HepG2 (cell line): ENCODE data around the gene KLF7. TPM values are rescaled to one million over a fixed set of nuclear protein-coding genes. Genes with fewer than 3 reads are reported as not detected.

Experiments
- ATAC-seq: fragments of 200-7000 bp; cut with Tn5 transposase; 3 replicates; pipeline ENCODE4 v1.9.1; 2020; ENCODE audit warnings: mild to moderate bottlenecking, moderate library complexity
- BruUV-seq: library from RNA; stranded (reverse); fragments of 400-500 nt; replicated peaks from 2 replicates; lab custom pipeline; 2021; lab: Mats Ljungman, UMichigan
- CTCF ChIA-PET: fragments of 300-600 bp; formaldehyde crosslinking; extraction: SDS; loops from one replicate; lab custom pipeline; 2021; ENCODE audit warnings: low total read pairs, inconsistent platforms, low intra/inter-chr PET ratio; lab: Yijun Ruan, JAX
- POLR2A ChIA-PET: fragments of 350-600 bp; sonication (Branson Sonifier 250); formaldehyde crosslinking; loops from one replicate; lab custom pipeline; 2020; ENCODE audit warnings: antibody characterized with exemption, inconsistent platforms; lab: Yijun Ruan, JAX
- DNase-seq: peaks from one replicate; pipeline ENCODE4 v3.0.0-alpha.2; 2015; ENCODE audit warnings: low spot score
- FAIRE-seq: peaks from 3 replicates; lab custom pipeline; 2011; peaks lifted over from hg19 to GRCh38; lab: Jason Lieb, UNC
- H2AFZ ChIP-seq: one replicate; pipeline ENCODE4 v1.6.1; 2011; ENCODE audit warnings: low read length, inconsistent platforms
- H3K27ac ChIP-seq: fragments of 300-600 bp; 3 replicates; pipeline ENCODE4 v1.8.0; 2011; ENCODE audit warnings: mixed run types, mild to moderate bottlenecking, mixed read lengths, low read length, inconsistent platforms; ENCODE audit not compliant: insufficient read depth; ENCODE audit errors: extremely low read length
- H3K27me3 ChIP-seq, 2 experiments: fragments of 200-600 bp in 1 of 2; 2 replicates in 1 of 2; 3 replicates in 1 of 2; pipeline versions ENCODE4 v1.6.0 to v1.8.0; 2011; ENCODE audit warnings: low read length in 2 of 2, mild to moderate bottlenecking in 2 of 2, moderate library complexity in 2 of 2, inconsistent platforms in 1 of 2; ENCODE audit not compliant: insufficient read depth in 2 of 2, control insufficient read depth in 1 of 2
- H3K36me3 ChIP-seq, 2 experiments: fragments of 200-600 bp in 1 of 2; replicated peaks in 1 of 2; 2 replicates in 1 of 2; 3 replicates in 1 of 2; pipeline versions ENCODE4 v1.5.1 to v1.8.0; 2011; ENCODE audit warnings: low read length in 2 of 2, inconsistent platforms in 1 of 2; ENCODE audit not compliant: insufficient read depth in 2 of 2, control insufficient read depth in 1 of 2
- H3K4me1 ChIP-seq: 2 replicates; pipeline ENCODE4 v1.5.1; 2012; ENCODE audit warnings: low read length, inconsistent platforms; ENCODE audit not compliant: insufficient read depth
- H3K4me2 ChIP-seq: 2 replicates; pipeline ENCODE4 v1.6.0; 2011; ENCODE audit warnings: low read depth, low read length, inconsistent platforms
- H3K4me3 ChIP-seq, 3 experiments: fragments of 200-600 bp in 1 of 3; sonication (generic), shearing (Covaris generic) in 1 of 3; replicated peaks in 1 of 3; 2 replicates each; pipeline ENCODE4 v1.5.1; 2011 to 2016; ENCODE audit warnings: low read length in 3 of 3, inconsistent platforms in 2 of 3, low read depth in 2 of 3, mild to moderate bottlenecking in 2 of 3, control low read depth in 1 of 3, mixed read lengths in 1 of 3; ENCODE audit not compliant: insufficient read depth in 1 of 3
- H3K79me2 ChIP-seq: one replicate; pipeline ENCODE4 v1.6.1; 2011; ENCODE audit warnings: low read length, inconsistent platforms; ENCODE audit not compliant: insufficient read depth
- H3K9ac ChIP-seq: 2 replicates; pipeline ENCODE4 v1.6.0; 2011; ENCODE audit warnings: mild to moderate bottlenecking, low read depth, low read length, inconsistent platforms; ENCODE audit not compliant: insufficient read depth
- H3K9me3 ChIP-seq: 2 replicates; pipeline ENCODE4 v1.5.1; 2012; ENCODE audit warnings: mild to moderate bottlenecking, low read length
- H4K20me1 ChIP-seq: 2 replicates; pipeline ENCODE4 v1.6.0; 2011; ENCODE audit warnings: inconsistent platforms, mild to moderate bottlenecking, low read length, moderate library complexity; ENCODE audit not compliant: insufficient read depth
- ATM ChIP-seq: fragments of 450-650 bp; IDR thresholded peaks from 2 replicates; pipeline ENCODE4 v1.7.1; 2017; ENCODE audit warnings: mild to moderate bottlenecking, borderline replicate concordance
- BCL6 ChIP-seq: IDR thresholded peaks from 2 replicates; pipeline ENCODE4 v1.6.1; 2016; ENCODE audit warnings: missing genetic modification reagents, missing compliant biosample characterization
- DMAP1 ChIP-seq: IDR thresholded peaks from 2 replicates; pipeline ENCODE4 v1.6.1; 2016
- DNMT1 ChIP-seq: sonication (generic); formaldehyde crosslinking; IDR thresholded peaks from 2 replicates; pipeline ENCODE4 v1.5.1; 2020; ENCODE audit warnings: mild to moderate bottlenecking, missing genetic modification reagents
- GPN1 ChIP-seq: sonication (generic); formaldehyde crosslinking; IDR thresholded peaks from 2 replicates; pipeline ENCODE4 v1.5.1; 2020; ENCODE audit warnings: missing genetic modification reagents, borderline replicate concordance
- KLF15 ChIP-seq: sonication (generic); formaldehyde crosslinking; IDR thresholded peaks from 2 replicates; pipeline ENCODE4 v1.8.1; 2023; ENCODE audit warnings: borderline replicate concordance, mild to moderate bottlenecking, inconsistent platforms, missing genetic modification reagents, mixed read lengths
- MEIS2 ChIP-seq: sonication (generic); formaldehyde crosslinking; IDR thresholded peaks from 2 replicates; pipeline ENCODE4 v1.9.0; 2021; ENCODE audit warnings: mild to moderate bottlenecking, missing genetic modification reagents
- NFIC ChIP-seq: IDR thresholded peaks from 2 replicates; pipeline ENCODE4 v1.6.1; 2012; ENCODE audit warnings: mild to moderate bottlenecking, low read length, inconsistent platforms
- NR3C1 ChIP-seq: sonication (generic); formaldehyde crosslinking; IDR thresholded peaks from 2 replicates; pipeline ENCODE4 v1.4.0; 2020; ENCODE audit warnings: missing genetic modification reagents
- RELA ChIP-seq: sonication (generic); formaldehyde crosslinking; IDR thresholded peaks from 2 replicates; pipeline ENCODE4 v1.4.0; 2020; ENCODE audit warnings: missing genetic modification reagents
- TCF7L2 ChIP-seq: IDR thresholded peaks from 2 replicates; pipeline ENCODE4 v1.6.1; 2011; ENCODE audit warnings: mild to moderate bottlenecking, low read depth, low read length, moderate library complexity
- TGIF2 ChIP-seq: IDR thresholded peaks from 2 replicates; pipeline ENCODE4 v1.6.1; 2016; ENCODE audit warnings: control low read depth, missing compliant biosample characterization
- ZNF263 ChIP-seq: sonication (generic); formaldehyde crosslinking; IDR thresholded peaks from 2 replicates; pipeline ENCODE4 v1.4.0; 2020; ENCODE audit warnings: missing genetic modification reagents
- ZNF44 ChIP-seq: sonication (generic); formaldehyde crosslinking; IDR thresholded peaks from 2 replicates; pipeline ENCODE4 v1.5.1; 2020; ENCODE audit warnings: mild to moderate bottlenecking, missing genetic modification reagents
- ZNF446 ChIP-seq: sonication (generic); formaldehyde crosslinking; IDR thresholded peaks from 2 replicates; pipeline ENCODE4 v1.5.0; 2020; ENCODE audit warnings: mild to moderate bottlenecking, missing genetic modification reagents
- ZNF614 ChIP-seq: IDR thresholded peaks from 2 replicates; pipeline ENCODE4 v1.6.1; 2018; ENCODE audit warnings: missing biosample characterization, missing genetic modification reagents, inconsistent platforms, borderline replicate concordance
- ZNF7 ChIP-seq: IDR thresholded peaks from 2 replicates; pipeline ENCODE4 v1.6.1; 2016; ENCODE audit warnings: missing biosample characterization, missing genetic modification reagents
- WGBS: methylation state at CpG from one replicate; pipeline ENCODE4 v1.1.6; 2017; ENCODE audit warnings: low lambda C conversion rate; 5-methylcytosine and 5-hydroxymethylcytosine counted together
- in situ Hi-C: cut with HindIII; loops from 2 replicates; pipeline ENCODE4 v1.10.0; 2017; ENCODE audit warnings: low pct_unique_long_range_greater_than_20kb; ENCODE audit not compliant: extremely low pct_ligation_motif_present
- intact Hi-C: fragments of 100-400 bp; cut with micrococcal nuclease; formaldehyde crosslinking; loops from one replicate; pipeline ENCODE4 v1.10.0; 2022; ENCODE audit not compliant: unreplicated experiment
- polyA plus RNA-seq, 8 experiments: library from polyadenylated mRNA; depleted of rRNA in 3 of 8; stranded (reverse) in 7 of 8; unstranded in 1 of 8; fragments of >200 nt; fragmentation: Illumina TruSeq in 4 of 8; extraction: Trizol in 4 of 8; gene quantifications; 2 replicates each; pipeline versions ENCODE4 v1.2.1 to v1.2.3, GENCODE V29; 2011 to 2016; ENCODE audit warnings: low read depth in 4 of 8, missing spikeins in 1 of 8, mixed read lengths in 1 of 8; ENCODE audit not compliant: insufficient read depth in 1 of 8
- total RNA-seq, 5 experiments: library from RNA; depleted of rRNA; stranded (reverse); fragments of >200 nt; fragmentation: Illumina TruSeq; extraction: Trizol; gene quantifications; 2 replicates each; pipeline ENCODE4 v1.2.3, GENCODE V29; 2016; ENCODE audit warnings: low read depth in 1 of 5
- TF ChIP-seq, protein P1 (sequence below): IDR thresholded peaks from 2 replicates; pipeline ENCODE4 v1.6.1; 2016; ENCODE audit warnings: low read depth, borderline replicate concordance
- TF ChIP-seq, protein P2 (sequence below): IDR thresholded peaks from 2 replicates; pipeline ENCODE4 v1.6.1; 2012; ENCODE audit warnings: low read depth, low read length, improper control_type of control experiment

The KLF7 gene
- total and polyA plus RNA-seq, 2 of the 13 experiments (the other 11 are each of a cell fraction or from before 2014, with no cell fraction given) = 2.6 to 5.4 TPM

DNA sequence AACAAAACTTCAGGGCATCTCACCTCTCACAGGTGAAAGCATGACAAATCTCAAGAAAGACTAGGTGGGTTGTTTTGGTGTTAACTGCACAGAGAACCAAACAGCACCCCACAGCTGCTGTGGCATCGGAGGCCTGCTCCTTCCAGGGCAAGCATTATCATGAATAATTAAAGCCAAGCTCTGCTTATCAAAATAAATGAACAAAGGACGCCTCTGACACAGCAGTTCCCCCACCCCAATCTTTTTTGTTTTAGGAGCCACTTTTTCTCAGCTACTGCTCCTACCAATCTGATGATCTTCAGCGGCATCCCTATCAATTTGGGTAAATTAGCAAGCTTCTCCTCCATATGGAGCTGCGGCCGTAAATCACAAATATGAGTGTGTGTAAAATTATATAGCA lies 58.6 kb downstream of the KLF7 start (continued):
- TF ChIP-seq TCF7L2 = no peak
- TF ChIP-seq MEIS2 (CRISPR knock-in tag) = no peak
- TF ChIP-seq ZNF614 (CRISPR knock-in tag) = no peak
- TF ChIP-seq DNMT1 (CRISPR knock-in tag) = no peak
- TF ChIP-seq, protein P1, sequence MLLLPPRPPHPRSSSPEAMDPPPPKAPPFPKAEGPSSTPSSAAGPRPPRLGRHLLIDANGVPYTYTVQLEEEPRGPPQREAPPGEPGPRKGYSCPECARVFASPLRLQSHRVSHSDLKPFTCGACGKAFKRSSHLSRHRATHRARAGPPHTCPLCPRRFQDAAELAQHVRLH (CRISPR knock-in tag) = no peak
- TF ChIP-seq KLF15 (CRISPR knock-in tag) = no peak

DNA sequence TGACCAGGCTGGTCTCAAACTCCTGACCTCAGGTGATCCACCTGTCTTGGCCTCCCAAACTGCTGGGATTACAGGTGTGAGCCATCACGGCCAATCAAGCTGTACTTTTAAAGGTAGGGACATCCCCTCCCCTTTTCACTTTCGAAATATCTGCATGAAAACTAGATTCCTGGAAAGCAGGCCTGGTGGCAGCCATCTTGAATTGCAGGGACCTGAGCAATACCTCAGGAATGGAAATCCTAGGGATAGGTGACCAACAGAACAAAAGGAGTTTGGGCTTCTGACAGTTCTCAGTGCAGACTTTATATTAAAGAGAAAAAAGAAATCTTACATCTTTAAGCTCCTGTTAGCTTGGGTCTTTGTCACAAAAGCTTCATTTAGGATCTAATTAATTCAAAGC lies 62.6 kb downstream of the KLF7 start:
- DNase-seq (no peak), ATAC-seq (no peak), FAIRE-seq (no peak)
- Histone ChIP-seq H3K9ac (no peak overlapping the region), H3K4me3 (no peak overlapping the region), H3K79me2 (no peaks in the 10 kb centered on the region), H3K9me3 (no peaks in the 10 kb centered on the region), H3K4me2 (no peak overlapping the region), H3K27me3 (no peaks in the 10 kb centered on the region), H4K20me1 (no peaks in the 10 kb centered on the region), H3K36me3 (no peaks in the 10 kb centered on the region; a peak in 1 of 5 replicates), H3K27ac (no peak overlapping the region), H3K4me1 (no peaks in the 10 kb centered on the region; the same call in 1 of the 2 replicates), H2AFZ (no peak overlapping the region)
- POLR2A ChIA-PET = no interaction called here
- TF ChIP-seq BCL6 (peak; percentile 67), TGIF2 (CRISPR knock-in tag) (no peak)
- BruUV-seq = no TSS peak
- CTCF ChIA-PET = no interaction called here
- intact Hi-C loops (no loop called here), in situ Hi-C loops (no loop called here)
- 86% methylated on average over 2 of the region's 2 CpGs for WGBS

DNA sequence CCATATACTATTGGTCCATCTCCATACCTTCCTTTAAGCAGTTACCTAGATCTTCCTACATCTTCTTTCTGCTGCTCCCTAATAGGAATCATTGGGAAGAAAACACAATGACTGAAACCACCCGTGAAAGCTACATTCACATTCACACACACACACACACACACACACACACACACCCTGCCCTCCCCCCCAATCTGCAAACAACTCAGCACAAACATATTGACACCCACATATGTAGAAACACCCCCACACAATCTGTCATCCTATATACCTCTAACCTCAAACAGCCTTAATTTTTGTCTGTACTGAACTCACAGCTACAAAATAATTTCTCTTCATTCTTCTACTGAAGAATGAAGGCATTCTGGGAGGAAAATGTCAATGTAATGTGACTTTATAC lies 63.8 kb downstream of the KLF7 start:
- Histone ChIP-seq H3K79me2 (no peaks in the 10 kb centered on the region), H2AFZ (no peak overlapping the region), H4K20me1 (no peaks in the 10 kb centered on the region), H3K4me2 (no peak overlapping the region), H3K36me3 (no peaks in the 10 kb centered on the region; a peak in 1 of 5 replicates), H3K4me1 (no peaks in the 10 kb centered on the region), H3K27ac (no peak overlapping the region), H3K9me3 (no peaks in the 10 kb centered on the region), H3K4me3 (no peak overlapping the region), H3K9ac (no peak overlapping the region), H3K27me3 (no peaks in the 10 kb centered on the region)
- ATAC-seq = no peak
- 75% methylated on average over 1 of the region's 1 CpG for WGBS
- no TSS peak for BruUV-seq
- in situ Hi-C loops (no loop called here), intact Hi-C loops (no loop called here)
- TF ChIP-seq ZNF446 = no peak
- no peak for TF ChIP-seq GPN1 (CRISPR knock-in tag)
- TF ChIP-seq DMAP1 (CRISPR knock-in tag) = no peak
- TF ChIP-seq ZNF263 (CRISPR knock-in tag) = no peak
- TF ChIP-seq ATM = no peak
- TF ChIP-seq RELA (CRISPR knock-in tag) = no peak
- TF ChIP-seq NFIC = no peak
- TF ChIP-seq ZNF7 = no peak
- TF ChIP-seq, protein P2, sequence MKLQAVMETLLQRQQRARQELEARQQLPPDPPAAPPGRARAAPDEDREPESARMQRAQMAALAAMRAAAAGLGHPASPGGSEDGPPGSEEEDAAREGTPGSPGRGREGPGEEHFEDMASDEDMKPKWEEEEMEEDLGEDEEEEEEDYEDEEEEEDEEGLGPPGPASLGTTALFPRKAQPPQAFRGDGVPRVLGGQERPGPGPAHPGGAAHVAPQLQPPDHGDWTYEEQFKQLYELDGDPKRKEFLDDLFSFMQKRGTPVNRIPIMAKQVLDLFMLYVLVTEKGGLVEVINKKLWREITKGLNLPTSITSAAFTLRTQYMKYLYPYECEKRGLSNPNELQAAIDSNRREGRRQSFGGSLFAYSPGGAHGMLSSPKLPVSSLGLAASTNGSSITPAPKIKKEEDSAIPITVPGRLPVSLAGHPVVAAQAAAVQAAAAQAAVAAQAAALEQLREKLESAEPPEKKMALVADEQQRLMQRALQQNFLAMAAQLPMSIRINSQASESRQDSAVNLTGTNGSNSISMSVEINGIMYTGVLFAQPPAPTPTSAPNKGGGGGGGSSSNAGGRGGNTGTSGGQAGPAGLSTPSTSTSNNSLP = no peak
- no peak for TF ChIP-seq ZNF44 (CRISPR knock-in tag)
- TF ChIP-seq NR3C1 (CRISPR knock-in tag) = no peak
- no peak for FAIRE-seq
- ChIA-PET POLR2A (no interaction called here), CTCF (no interaction called here)
- DNase-seq = no peak
